Hematopoietic multipotent progenitor cell treated with erythropoietin and hydrocortisone succinate and interleukin-3 and kit ligand, for 15 days (in vitro differentiated cells): ENCODE data around the gene TGM6.

Experiments
- DNase-seq: peaks from one replicate; pipeline ENCODE4 v3.0.0-alpha.2; 2015; ENCODE audit warnings: low spot score

The TGM6 gene

DNA sequence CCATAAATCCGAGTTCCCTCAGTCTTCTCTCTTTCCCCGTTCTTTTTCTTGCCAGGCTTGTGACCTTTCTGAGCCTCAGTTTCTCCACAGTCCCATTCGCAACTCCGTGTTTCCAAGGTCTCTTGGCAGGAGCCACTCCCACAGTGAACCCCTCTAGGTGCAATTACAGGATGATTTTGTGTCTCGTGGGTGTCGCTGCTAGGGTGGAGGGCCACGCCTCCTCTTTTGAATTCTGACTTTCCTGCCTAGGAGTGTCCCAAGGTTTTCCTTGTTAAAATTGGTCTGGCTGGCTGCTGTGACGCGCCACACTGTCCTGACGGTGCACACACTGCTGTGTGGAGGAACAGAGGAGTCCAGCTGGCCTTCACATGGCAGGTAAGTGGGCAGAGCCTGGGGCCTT lies at the start of gene TGM6:
TGM6 (plus strand) TSS at position 301 of the 400 bp plus-strand sequence; CDS start at position 369, 68 bp downstream.
- DNase-seq = no peak

DNA sequence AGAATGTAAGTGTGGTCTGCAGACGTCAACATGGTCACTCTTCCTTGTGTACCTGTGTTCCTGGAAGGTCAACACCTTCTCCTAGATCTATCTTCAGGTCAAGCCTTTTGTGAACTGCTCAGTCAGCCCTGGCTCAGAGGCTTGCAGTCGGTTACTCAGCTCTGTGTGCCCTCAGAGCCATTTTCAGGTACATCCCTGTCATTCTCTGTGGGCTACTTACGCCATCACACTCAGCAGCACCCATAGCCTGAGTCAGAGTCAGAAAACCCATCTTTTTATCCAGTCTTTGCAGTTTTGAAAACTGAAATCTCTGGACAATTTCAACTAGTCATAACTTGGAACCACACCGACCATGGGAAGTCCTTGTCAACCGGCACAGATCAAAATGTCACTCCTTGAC lies 49.6 kb upstream of the TGM6 start:
- no peak for DNase-seq

- DNase-seq = no peak
Observed at GRCh38 chr20:2331901-2332565, 48.7 kb upstream of the TGM6 start.

- DNase-seq = no peak
Observed at GRCh38 chr20:2332711-2333110, 48.0 kb upstream of the TGM6 start.

DNA sequence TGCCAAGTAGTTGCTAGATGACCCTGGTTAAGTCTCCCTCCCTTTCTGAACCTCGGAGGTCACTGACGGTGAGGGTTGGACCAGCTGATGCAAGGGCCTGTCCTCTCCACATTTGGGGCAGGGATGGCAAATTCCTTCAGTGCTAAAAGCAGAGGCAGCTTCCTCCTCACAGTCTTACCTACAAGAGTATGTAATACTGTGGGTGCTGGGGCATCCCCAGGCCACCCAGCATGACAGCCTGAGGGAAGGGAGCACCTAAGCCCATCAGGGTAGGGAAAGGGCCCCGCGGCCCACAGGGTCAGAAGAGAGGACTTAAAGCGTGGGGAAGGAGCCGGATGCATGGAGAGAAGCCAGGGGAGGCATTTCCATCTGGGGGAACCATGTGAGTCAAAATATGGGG lies 46.9 kb upstream of the TGM6 start:
- no peak for DNase-seq

GRCh38 chr20:2335096-2335870 lies 45.4 kb upstream of the TGM6 start:
- no peak for DNase-seq

DNA sequence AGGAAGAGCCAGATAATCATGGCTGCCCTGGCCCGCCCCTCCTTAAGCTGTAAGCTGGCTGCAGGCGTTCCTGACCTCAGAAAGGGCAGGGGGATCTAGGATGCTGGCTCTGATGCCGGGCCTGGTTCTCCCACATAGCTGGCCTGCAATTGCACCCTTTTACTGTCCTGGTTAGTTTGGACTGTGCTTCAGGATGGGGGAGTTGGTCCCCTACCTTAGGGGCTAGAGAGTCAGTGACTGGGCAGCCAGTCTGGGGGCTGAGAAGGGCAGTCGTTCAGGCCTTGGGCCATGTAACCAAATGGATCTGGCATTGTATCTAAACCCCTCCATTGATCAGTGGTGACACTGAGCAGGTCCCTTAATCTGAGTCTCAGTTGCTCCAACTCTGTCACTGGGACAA lies 44.2 kb upstream of the TGM6 start:
- DNase-seq = no peak

- no peak for DNase-seq
Observed at GRCh38 chr20:2337142-2337541, 43.6 kb upstream of the TGM6 start.

DNA sequence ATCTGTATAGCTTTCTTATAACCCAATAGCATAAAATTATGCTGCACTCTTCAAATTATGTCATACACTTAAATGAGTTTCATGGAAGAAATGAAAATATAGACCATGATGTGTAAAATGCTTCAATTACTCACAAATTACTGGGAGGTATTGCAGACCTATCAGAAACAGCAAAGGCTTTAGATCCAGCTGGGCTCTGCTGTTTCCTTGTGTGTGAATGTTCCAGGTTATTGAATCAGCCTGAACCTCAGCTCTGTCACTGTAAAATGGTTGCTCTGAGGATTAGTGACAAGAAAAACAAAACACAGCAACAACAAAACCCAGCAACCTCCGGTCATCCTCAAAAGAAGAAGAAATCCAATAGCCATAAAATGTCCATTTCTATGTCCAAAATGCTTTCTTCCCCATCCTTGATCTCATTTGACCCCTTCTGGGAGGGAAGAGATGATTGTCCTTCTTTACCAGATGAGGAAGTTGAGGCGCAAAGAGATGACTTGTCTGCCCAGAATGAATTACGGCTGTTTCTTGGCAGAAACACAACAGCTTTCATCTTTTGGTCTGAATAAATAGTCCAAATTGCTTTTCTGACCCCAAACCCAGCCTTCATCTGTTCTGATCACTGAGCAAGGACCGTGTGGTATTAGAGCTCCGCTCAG lies 42.2 kb upstream of the TGM6 start:
- DNase-seq = no peak

DNA sequence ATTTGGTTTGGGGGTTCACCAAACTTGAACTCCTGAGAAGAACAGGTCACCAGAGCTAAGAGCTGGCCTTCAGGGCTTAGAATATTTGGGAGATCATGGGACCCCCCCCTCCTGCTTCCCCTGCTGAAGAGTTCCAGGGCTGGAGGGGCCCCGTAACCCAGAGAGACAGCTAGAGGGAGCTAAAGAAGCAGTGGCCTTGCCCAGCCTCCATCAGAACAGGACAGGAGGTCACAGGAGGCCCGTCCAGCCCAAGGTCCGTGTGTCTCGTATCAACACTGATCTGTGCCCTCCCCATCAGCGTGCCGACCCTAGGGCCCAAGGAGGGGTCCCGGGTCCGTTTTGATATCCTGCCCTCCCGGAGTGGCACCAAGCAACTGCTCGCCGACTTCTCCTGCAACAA lies 40.6 kb upstream of the TGM6 start:
- DNase-seq = no peak

GRCh38 chr20:2340823-2341222 lies 39.9 kb upstream of the TGM6 start:
- no peak for DNase-seq

DNA sequence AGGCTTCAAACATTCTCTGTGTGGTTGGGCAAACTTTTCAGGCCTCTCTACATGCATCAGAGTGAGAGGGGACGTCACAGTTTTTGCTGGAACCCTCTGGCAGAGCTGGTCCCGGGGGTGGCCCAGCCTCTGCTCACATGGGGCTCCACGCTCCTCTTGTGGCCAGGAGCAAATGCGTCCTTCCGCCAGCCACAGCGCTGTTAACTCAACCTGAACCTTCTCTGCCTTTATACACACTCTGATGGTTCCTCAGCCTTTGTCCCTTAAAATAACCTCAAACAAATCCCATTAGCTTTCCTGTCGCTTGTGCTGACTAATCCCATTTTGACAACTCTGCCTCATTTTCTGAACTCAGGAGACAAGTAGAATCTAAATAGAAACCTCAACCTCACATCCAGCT lies 39.4 kb upstream of the TGM6 start:
- no peak for DNase-seq

DNA sequence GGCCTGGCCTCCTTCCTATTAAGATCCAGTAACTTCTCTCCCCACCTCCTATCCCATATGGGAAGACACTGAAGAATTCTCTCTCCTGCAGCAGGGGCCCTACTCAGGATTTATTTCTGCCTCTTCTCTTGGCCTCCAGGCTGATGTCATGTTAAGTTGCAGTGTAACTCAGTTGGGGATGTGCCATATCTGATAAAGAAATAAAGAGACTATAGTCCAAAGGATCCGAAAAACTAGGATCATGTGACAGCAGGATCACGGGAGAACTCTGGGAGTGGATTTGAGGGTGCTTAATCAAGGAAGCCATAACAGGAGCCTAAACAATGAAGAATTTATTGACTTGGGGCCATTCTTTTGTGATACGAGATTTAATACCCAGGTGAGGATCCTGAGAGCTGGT lies 38.5 kb upstream of the TGM6 start:
- DNase-seq = no peak

- no peak for DNase-seq
Observed at GRCh38 chr20:2346188-2346587, 34.5 kb upstream of the TGM6 start.

GRCh38 chr20:2348336-2348735 lies 32.4 kb upstream of the TGM6 start:
- no peak for DNase-seq

- DNase-seq = no peak
Observed at GRCh38 chr20:2349801-2350200, 30.9 kb upstream of the TGM6 start.

GRCh38 chr20:2350606-2351005 lies 30.1 kb upstream of the TGM6 start:
- DNase-seq = no peak

DNA sequence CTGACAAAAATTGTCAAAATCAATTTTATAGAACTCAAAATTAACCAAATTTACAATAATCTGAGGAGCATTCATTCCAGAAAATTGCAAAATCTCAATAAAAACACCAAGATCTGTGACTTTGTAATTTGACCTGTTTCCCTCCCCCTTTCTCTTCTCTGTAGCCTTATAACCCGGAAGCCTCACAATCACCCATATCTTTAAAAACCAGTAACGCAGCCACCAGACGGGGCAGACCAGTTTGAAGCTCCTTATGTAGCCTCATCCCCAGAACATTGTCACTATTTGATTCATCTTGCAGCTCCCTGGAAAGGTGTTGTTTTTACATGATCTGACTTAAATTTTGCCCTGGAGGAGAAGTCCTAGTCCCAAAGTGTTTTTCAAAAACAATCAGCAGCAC lies 27.5 kb upstream of the TGM6 start:
- DNase-seq = no peak

DNA sequence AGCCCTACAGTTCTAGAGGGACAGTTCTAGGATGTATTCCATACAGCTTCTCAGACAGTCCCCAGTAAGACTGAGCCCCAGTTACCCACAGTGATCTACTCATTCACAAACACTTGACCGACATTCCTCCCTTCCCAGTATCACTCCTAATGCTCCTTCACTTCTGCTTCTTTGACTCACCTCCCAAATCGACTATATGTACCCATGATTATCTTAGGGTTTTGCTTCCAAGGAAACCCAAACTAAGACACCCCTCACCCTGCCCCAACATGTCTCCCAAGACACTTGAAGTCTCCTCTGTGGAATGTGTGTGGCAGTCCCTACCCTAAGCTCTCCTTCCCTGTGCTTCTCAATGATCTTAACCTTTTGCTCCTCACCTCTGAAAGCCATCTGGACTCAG lies 23.6 kb upstream of the TGM6 start:
- DNase-seq = no peak

DNA sequence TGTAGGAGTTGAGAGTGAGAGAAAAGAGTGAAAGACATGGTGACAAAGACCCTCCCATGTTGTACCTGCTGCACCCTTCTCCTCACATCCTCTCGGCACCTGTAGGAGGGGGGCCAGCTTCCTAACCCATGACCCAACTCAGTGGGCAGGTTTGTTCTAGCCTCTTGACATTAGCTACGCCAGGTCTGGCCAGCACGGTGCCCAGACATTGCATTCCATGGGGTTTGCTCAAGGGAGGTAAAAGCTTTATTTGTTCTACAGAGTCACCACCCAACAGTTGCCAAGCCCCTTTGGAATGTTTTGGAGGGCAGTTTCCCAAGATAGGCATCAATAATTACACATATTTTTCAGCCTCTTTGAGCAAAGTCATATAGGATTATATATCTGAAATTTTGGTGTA lies 22.7 kb upstream of the TGM6 start:
- DNase-seq = no peak

DNA sequence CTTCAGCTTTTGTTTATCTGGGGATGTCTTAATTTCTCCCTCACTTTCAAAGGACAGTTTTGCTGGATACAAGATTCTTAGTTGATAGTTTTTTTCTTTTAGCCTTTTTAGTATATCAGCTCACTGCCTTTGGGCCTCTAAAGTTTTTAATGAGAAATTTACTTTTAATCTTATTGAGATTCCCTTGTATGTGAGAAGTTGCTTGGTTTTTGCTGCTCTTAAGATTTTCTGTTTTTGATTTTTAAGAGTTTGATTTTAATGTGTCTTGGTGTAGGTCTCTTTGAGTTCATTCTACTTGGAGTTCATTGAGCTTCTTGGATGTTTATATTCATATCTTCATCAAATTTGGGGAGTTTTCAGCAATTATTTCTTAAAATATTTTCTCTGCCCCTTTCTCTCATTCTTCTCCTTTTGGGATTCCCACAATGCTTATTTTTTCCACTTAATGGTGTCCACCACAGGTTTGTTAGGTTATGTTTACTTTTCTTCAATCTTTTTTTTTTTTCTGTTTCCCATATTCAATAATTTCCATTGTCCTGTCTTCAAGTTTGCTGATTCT lies 19.6 kb upstream of the TGM6 start:
- no peak for DNase-seq

GRCh38 chr20:2363187-2363586 lies 17.5 kb upstream of the TGM6 start:
- DNase-seq = no peak

- DNase-seq = no peak
Observed at GRCh38 chr20:2363587-2363986, 17.1 kb upstream of the TGM6 start.
